Measurements from ENCODE around the gene NPAT.
"Not testable (repeated sequence)": the region's sequence is repeated elsewhere in the genome, so short reads cannot be mapped to it uniquely, and the experiment has no call there.

NPAT gene

GRCh38 chr11:108204376-108204775 is 18.1 kb downstream of the NPAT start:
- Histone ChIP-seq H3K36me3 (ENCODE audit: control insufficient read depth, insufficient read depth, low read length) (peaks cover 48% of the 10 kb centered on the region), H3K27me3 (ENCODE audit: control insufficient read depth, insufficient read depth, low read length, poor library complexity, severe bottlenecking) (no peaks in the 10 kb centered on the region), H3K9me3 (ENCODE audit: control insufficient read depth, low read length) (no peaks in the 10 kb centered on the region), H3K4me3 (ENCODE audit: insufficient read depth, low read depth, low read length) (no peak overlapping the region), H3K4me1 (ENCODE audit: control insufficient read depth, insufficient read depth, low read length) (no peaks in the 10 kb centered on the region), H3K27ac (ENCODE audit: insufficient read depth, low read depth, low read length, poor library complexity, severe bottlenecking) (no peak overlapping the region)
- WGBS, 2 experiments, result 94 to 95% methylated on average over 9 of the region's 9 CpGs

DNA sequence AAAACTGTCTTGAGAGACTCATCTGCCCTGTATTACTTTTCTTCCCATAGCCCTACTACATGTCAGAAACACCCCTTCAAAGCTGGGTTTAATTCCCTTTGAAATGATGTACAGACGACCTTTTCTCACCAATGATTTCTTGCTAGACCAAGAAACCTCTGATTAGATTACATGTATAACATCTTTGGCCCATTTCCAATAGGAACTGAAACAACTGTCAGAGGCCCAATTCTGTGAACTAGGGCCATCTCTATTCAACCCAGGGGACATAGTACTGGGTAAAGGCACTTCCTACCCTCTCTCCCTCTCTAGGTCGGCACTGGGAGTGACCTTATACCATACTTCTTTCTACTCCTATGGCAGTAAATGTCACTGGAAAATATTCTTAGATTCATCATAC is 19.4 kb downstream of the NPAT start:
- Histone ChIP-seq H3K4me3 (ENCODE audit: insufficient read depth, low read depth, low read length) (no peak overlapping the region), H3K27ac (ENCODE audit: insufficient read depth, low read depth, low read length, poor library complexity, severe bottlenecking) (no peak overlapping the region), H3K27me3 (ENCODE audit: control insufficient read depth, insufficient read depth, low read length, poor library complexity, severe bottlenecking) (no peaks in the 10 kb centered on the region), H3K9me3 (ENCODE audit: control insufficient read depth, low read length) (no peaks in the 10 kb centered on the region), H3K36me3 (ENCODE audit: control insufficient read depth, insufficient read depth, low read length) (peaks cover 48% of the 10 kb centered on the region), H3K4me1 (ENCODE audit: control insufficient read depth, insufficient read depth, low read length) (no peaks in the 10 kb centered on the region)
- 92 to 94% methylated on average over 2 of the region's 2 CpGs for WGBS, 2 experiments

GRCh38 chr11:108199446-108200321 is 22.8 kb downstream of the NPAT start:
- no peaks in the 10 kb centered on the region for H3K9me3 ChIP-seq (ENCODE audit: control insufficient read depth, low read length)
- WGBS, 2 experiments, result 85 to 94% methylated on average over 12 of the region's 12 CpGs
- H3K4me1 ChIP-seq (ENCODE audit: control insufficient read depth, insufficient read depth, low read length), result no peaks in the 10 kb centered on the region
- H3K27ac ChIP-seq (ENCODE audit: insufficient read depth, low read depth, low read length, poor library complexity, severe bottlenecking), result no peak overlapping the region
- no peak overlapping the region for H3K4me3 ChIP-seq (ENCODE audit: insufficient read depth, low read depth, low read length)
- H3K27me3 ChIP-seq (ENCODE audit: control insufficient read depth, insufficient read depth, low read length, poor library complexity, severe bottlenecking), result no peaks in the 10 kb centered on the region
- H3K36me3 ChIP-seq (ENCODE audit: control insufficient read depth, insufficient read depth, low read length), result peaks cover 30% of the 10 kb centered on the region

- no peaks in the 10 kb centered on the region for H3K27me3 ChIP-seq (ENCODE audit: control insufficient read depth, insufficient read depth, low read length, poor library complexity, severe bottlenecking)
- WGBS, 2 experiments, result 96 to 98% methylated on average over 8 of the region's 8 CpGs
- no peak overlapping the region for H3K4me3 ChIP-seq (ENCODE audit: insufficient read depth, low read depth, low read length)
- H3K4me1 ChIP-seq (ENCODE audit: control insufficient read depth, insufficient read depth, low read length), result no peaks in the 10 kb centered on the region
- H3K9me3 ChIP-seq (ENCODE audit: control insufficient read depth, low read length), result no peaks in the 10 kb centered on the region
- H3K27ac ChIP-seq (ENCODE audit: insufficient read depth, low read depth, low read length, poor library complexity, severe bottlenecking), result no peak overlapping the region
- H3K36me3 ChIP-seq (ENCODE audit: control insufficient read depth, insufficient read depth, low read length), result peaks cover 25% of the 10 kb centered on the region
Measured at GRCh38 chr11:108198833-108199232, 23.6 kb downstream of the NPAT start.

GRCh38 chr11:108197351-108197750 is 25.1 kb downstream of the NPAT start:
- Histone ChIP-seq H3K4me1 (ENCODE audit: control insufficient read depth, insufficient read depth, low read length) (no peaks in the 10 kb centered on the region), H3K27ac (ENCODE audit: insufficient read depth, low read depth, low read length, poor library complexity, severe bottlenecking) (no peak overlapping the region), H3K27me3 (ENCODE audit: control insufficient read depth, insufficient read depth, low read length, poor library complexity, severe bottlenecking) (no peaks in the 10 kb centered on the region), H3K4me3 (ENCODE audit: insufficient read depth, low read depth, low read length) (no peak overlapping the region), H3K36me3 (ENCODE audit: control insufficient read depth, insufficient read depth, low read length) (peaks cover 22% of the 10 kb centered on the region), H3K9me3 (ENCODE audit: control insufficient read depth, low read length) (no peaks in the 10 kb centered on the region)

DNA sequence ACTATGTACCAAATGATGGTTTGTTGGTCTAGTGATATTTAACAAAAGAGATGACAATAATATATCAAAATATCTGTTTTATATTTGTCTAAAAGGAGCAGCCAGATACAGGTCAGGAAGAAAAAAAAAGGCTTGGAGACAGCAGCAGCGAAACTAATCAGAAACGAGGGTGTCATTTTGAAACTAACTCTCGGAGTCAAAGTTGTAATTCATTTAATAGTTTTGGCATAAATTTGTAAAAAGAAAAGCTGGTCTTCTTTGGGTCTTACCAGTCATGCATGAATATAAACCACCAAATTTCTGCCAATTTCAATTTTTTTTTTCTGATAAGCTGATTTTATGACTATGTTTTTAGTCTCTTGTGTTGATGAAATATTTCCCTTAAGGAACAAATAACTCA is 25.5 kb downstream of the NPAT start:
- 94 to 100% methylated on average over 3 of the region's 3 CpGs for WGBS, 2 experiments
- Histone ChIP-seq H3K27ac (ENCODE audit: insufficient read depth, low read depth, low read length, poor library complexity, severe bottlenecking) (no peak overlapping the region), H3K4me3 (ENCODE audit: insufficient read depth, low read depth, low read length) (no peak overlapping the region), H3K36me3 (ENCODE audit: control insufficient read depth, insufficient read depth, low read length) (peaks cover 22% of the 10 kb centered on the region), H3K27me3 (ENCODE audit: control insufficient read depth, insufficient read depth, low read length, poor library complexity, severe bottlenecking) (no peaks in the 10 kb centered on the region), H3K4me1 (ENCODE audit: control insufficient read depth, insufficient read depth, low read length) (no peaks in the 10 kb centered on the region), H3K9me3 (ENCODE audit: control insufficient read depth, low read length) (no peaks in the 10 kb centered on the region)

DNA sequence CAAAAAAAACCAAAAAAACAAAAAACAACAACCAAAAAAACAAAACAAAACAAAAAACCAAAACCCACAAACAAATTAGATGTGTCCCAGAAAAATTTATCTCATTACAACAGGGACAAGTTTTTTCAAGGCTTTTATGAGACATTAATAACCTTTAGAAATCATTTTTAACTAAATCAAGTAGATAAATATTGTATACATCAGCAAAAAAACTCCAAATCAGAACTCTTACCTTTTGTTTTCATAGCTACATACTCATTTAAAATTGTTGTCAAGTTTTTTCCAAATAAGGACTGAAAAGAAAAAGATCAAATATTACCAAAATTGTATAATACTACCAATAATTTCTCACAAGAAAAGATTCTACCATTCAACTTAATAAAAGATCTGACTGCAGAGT is 28.7 kb downstream of the NPAT start:
- Histone ChIP-seq H3K36me3 (ENCODE audit: control insufficient read depth, insufficient read depth, low read length) (peaks cover 21% of the 10 kb centered on the region), H3K4me3 (ENCODE audit: insufficient read depth, low read depth, low read length) (no peak overlapping the region), H3K9me3 (ENCODE audit: control insufficient read depth, low read length) (no peaks in the 10 kb centered on the region), H3K4me1 (ENCODE audit: control insufficient read depth, insufficient read depth, low read length) (no peaks in the 10 kb centered on the region), H3K27me3 (ENCODE audit: control insufficient read depth, insufficient read depth, low read length, poor library complexity, severe bottlenecking) (no peaks in the 10 kb centered on the region), H3K27ac (ENCODE audit: insufficient read depth, low read depth, low read length, poor library complexity, severe bottlenecking) (no peak overlapping the region)

DNA sequence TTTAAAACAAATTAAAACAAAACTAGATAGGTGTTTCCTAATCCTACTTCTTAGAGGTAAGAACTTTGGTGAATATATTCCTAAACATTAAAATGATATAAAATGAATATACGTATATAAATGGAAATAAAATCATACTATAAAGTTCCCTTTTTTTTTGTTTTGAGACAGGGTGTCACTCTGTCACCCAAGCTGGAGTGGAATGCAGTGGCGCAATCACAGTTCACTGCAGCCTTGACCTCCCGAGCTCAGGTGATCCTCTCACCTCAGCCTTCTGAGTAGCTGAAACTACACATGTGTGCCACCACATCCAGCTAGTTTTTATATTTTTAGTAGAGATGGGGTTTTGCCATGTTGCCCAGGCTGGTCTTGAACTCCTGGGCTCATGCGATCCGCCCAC is 44.9 kb downstream of the NPAT start:
- peaks cover 11% of the 10 kb centered on the region for H3K36me3 ChIP-seq (ENCODE audit: control insufficient read depth, insufficient read depth, low read length)
- no peaks in the 10 kb centered on the region for H3K4me1 ChIP-seq (ENCODE audit: control insufficient read depth, insufficient read depth, low read length)
- no peak overlapping the region for H3K27ac ChIP-seq (ENCODE audit: insufficient read depth, low read depth, low read length, poor library complexity, severe bottlenecking)
- H3K27me3 ChIP-seq (ENCODE audit: control insufficient read depth, insufficient read depth, low read length, poor library complexity, severe bottlenecking), result no peaks in the 10 kb centered on the region
- no peak overlapping the region for H3K4me3 ChIP-seq (ENCODE audit: insufficient read depth, low read depth, low read length)
- WGBS, 2 experiments, result 80 to 90% methylated on average over 4 of the region's 5 CpGs
- no peaks in the 10 kb centered on the region for H3K9me3 ChIP-seq (ENCODE audit: control insufficient read depth, low read length)

DNA sequence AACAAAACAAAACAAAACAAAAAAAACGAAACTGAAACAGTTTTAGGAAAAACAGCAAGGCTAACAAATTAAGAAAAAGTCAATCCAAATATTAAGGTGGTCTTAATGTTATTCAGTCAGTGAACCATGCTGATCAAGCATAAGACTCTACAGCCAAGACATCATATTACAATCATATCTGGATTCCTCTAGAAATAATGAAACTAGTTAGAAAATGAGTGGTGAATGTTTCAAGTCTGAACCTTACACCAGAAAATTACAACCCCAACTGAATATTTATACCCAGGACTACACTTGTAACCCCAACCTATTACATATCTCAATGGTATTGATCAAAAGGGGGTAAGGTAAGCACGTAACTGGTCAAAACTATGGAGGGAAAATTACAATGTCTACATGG is 52.3 kb downstream of the NPAT start:
- Histone ChIP-seq H3K4me1 (ENCODE audit: control insufficient read depth, insufficient read depth, low read length) (no peaks in the 10 kb centered on the region), H3K9me3 (ENCODE audit: control insufficient read depth, low read length) (no peaks in the 10 kb centered on the region), H3K36me3 (ENCODE audit: control insufficient read depth, insufficient read depth, low read length) (peaks cover 24% of the 10 kb centered on the region), H3K27me3 (ENCODE audit: control insufficient read depth, insufficient read depth, low read length, poor library complexity, severe bottlenecking) (no peaks in the 10 kb centered on the region), H3K4me3 (ENCODE audit: insufficient read depth, low read depth, low read length) (no peak overlapping the region), H3K27ac (ENCODE audit: insufficient read depth, low read depth, low read length, poor library complexity, severe bottlenecking) (no peak overlapping the region)
- WGBS, 2 experiments, result 92 to 100% methylated on average over 1 to 2 of the region's 2 CpGs

DNA sequence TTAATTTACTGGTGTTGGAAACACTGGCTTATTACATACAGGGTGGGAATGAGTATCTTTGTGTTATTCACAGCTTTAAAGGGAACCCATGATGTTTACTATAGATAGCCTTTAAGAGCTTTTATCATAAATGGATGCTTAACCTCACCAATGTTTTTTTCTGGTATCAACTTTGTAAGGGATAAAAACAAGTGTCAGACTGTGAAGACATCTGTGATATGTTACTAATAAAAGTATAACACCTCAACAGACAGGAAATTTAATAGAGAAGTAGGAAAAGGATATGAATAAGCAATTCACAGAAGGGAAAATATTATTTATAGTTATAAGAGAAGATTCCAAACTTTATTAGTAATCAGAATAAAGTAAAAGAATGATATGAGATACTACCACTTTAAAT is 54.8 kb downstream of the NPAT start:
- no peaks in the 10 kb centered on the region for H3K27me3 ChIP-seq (ENCODE audit: control insufficient read depth, insufficient read depth, low read length, poor library complexity, severe bottlenecking)
- peaks cover 23% of the 10 kb centered on the region for H3K36me3 ChIP-seq (ENCODE audit: control insufficient read depth, insufficient read depth, low read length)

GRCh38 chr11:108162878-108163277 is 59.6 kb downstream of the NPAT start:
- not testable (repeated sequence) for H3K4me1 ChIP-seq (ENCODE audit: control insufficient read depth, insufficient read depth, low read length); H3K27me3 ChIP-seq (ENCODE audit: control insufficient read depth, insufficient read depth, low read length, poor library complexity, severe bottlenecking); H3K4me3 ChIP-seq (ENCODE audit: insufficient read depth, low read depth, low read length); H3K9me3 ChIP-seq (ENCODE audit: control insufficient read depth, low read length); H3K27ac ChIP-seq (ENCODE audit: insufficient read depth, low read depth, low read length, poor library complexity, severe bottlenecking)
- peaks cover 29% of the 10 kb centered on the region for H3K36me3 ChIP-seq (ENCODE audit: control insufficient read depth, insufficient read depth, low read length)
- whole genome bisulfite sequencing, 2 experiments, result 77 to 79% methylated on average over 6 of the region's 6 CpGs

More for the DNA sequence above, 54.8 kb downstream of the NPAT start:
- Histone ChIP-seq H3K4me1 (ENCODE audit: control insufficient read depth, insufficient read depth, low read length) (no peaks in the 10 kb centered on the region), H3K4me3 (ENCODE audit: insufficient read depth, low read depth, low read length) (no peak overlapping the region), H3K9me3 (ENCODE audit: control insufficient read depth, low read length) (no peaks in the 10 kb centered on the region), H3K27ac (ENCODE audit: insufficient read depth, low read depth, low read length, poor library complexity, severe bottlenecking) (no peak overlapping the region)

Measured in ectodermal cell (in vitro differentiated cells).